GM19238 (cell line): Measurements from ENCODE around the gene MDFI.

ENCODE experiments used
- DNase-seq: peaks from one replicate; pipeline ENCODE4 v3.0.0; 2011; ENCODE audit warnings: low spot score; ENCODE audit not compliant: insufficient read length

The MDFI gene

DNA sequence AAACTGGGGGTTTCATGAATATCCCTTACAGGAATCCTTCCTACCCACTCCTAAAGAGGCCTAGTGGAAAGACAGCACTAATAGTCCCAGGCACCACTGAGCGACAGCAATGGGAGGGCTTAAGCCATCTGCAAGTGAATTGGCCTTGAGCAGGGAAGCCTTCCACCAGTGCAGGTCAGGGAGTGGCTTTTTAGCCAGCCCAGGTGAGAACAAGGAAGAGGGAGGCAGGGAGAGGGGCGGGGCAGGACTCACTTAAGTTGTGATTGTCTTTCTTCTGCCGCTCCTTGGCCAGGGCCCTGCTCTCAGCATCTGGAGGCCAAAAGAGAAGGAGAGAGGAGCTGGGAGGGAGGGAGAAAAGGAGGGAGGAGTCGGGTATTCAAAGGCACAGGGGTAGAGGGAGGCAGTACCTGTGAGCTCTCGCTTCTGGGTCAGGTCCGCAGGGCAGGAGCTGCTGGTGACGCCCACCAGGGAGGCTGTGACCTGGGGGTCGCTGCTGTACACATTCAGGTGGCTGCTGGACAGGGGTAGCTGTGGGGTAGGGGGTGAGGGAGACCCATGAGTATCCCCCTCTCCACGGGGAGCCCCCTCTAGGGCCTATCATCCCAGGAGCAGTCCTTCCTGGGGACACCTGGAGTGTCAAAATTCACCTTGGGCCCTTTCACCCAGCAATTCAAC is 49.4 kb downstream of the MDFI start:
- no peak for DNase-seq

DNA sequence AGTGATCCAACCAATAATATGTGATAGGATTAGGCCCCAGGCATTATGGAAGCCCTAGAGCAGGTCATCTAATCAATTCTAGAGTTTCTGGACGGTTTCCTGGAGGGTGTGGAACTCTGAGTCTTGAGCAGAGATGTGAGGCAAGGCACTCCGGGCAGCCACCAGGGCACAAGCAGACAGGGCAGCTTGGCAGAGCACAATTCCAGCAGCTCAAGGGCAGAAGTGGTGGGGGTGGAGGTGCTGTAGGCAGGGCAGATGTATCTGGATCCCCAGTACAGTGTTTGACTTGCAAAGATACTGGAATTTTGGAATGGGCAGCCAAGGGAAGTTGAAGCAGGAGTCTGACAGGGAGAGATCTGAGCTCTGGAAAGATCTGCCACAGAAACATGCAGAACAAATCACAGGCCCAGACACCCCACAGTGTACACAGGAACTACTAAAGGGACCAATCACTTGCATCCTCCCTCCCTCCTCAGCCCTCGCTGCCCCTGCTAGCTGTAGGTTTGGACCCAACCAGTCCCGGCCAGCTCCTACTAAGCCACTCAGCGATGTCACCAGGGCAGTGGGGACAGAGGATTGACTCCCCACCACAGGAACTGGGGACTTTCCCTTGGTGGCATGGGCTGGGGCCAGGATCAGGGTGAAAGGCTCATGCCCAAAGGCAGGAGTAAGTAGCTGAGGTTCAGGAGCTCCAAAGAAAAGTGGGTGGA is 50.1 kb downstream of the MDFI start:
- DNase-seq = no peak

DNA sequence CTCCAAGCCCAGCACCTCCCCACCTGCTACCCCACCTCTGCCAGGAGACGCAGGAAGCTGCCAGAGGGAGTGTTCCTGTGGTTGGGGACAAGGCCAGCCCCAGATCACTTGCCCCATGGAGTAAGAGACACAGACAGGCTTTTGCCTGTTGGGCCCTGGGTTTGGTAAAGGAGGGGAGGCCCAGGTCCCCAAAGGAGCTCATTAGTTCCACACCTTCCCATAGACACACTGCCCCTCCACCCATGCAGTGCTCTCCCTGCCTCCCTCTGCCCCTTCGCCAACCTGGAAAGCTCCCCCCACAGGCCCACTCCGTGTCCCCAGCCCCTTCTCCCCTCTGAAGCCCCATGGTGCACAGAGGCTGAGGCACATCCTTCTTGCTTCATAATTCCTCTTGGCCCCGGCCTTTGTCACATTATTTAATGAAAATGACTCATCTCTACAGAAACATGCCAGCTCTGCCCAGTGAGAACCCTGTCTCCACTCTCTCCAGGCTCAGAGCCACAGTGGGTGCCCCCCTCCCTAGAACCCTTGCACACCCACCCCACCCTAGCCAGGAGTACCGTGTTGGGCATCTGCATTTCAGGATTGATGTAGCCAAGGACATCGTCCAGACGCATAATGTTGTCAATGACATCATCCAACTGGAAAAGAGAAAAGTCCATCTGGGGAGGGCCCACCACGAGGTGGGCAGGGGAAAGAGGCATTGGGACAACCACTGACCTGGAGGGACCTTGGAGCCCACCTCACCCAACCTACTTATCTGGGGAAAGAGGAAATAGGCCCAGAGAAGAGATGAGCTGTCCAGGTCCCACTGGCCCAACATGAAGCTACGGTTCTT is 51.1 kb downstream of the MDFI start:
- no peak for DNase-seq

DNA sequence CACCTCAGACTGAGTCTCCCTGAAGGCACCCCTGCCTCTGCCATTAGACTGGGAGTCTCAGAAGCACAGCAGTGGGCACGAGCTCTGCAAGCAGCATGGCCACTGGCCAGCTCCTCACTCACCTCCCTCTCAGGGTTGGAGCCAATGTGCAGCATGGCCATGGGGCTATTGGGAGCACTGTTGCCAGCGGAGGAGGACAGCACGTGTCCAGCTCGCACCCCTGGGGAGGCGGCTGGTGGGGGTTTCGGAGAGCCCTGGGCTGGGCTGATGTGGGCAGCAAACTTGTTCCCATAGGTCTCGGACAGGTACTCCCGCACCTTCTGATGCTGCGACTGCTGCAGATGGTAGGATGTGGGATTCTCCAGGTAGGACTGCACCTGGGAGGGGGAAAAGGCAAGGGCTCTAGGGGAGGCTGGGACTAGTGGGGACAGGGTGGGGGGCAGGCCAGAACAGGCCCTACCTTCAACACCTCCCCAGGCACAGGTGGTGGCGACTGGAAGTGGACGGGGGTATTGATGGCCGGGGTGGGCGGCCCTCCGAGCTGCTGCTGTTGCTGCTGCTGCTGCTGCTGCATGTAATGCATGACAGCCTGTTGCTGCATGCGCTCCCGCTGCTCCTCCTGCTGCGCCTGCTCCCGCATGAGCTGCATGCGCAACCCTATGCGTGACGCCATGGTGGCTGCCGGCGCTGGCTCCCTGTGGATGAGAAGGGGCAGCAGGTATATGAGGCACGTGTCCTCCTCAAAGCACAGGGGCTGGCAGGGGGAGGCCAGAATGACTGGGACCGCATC is 52.5 kb downstream of the MDFI start:
- DNase-seq = no peak

DNA sequence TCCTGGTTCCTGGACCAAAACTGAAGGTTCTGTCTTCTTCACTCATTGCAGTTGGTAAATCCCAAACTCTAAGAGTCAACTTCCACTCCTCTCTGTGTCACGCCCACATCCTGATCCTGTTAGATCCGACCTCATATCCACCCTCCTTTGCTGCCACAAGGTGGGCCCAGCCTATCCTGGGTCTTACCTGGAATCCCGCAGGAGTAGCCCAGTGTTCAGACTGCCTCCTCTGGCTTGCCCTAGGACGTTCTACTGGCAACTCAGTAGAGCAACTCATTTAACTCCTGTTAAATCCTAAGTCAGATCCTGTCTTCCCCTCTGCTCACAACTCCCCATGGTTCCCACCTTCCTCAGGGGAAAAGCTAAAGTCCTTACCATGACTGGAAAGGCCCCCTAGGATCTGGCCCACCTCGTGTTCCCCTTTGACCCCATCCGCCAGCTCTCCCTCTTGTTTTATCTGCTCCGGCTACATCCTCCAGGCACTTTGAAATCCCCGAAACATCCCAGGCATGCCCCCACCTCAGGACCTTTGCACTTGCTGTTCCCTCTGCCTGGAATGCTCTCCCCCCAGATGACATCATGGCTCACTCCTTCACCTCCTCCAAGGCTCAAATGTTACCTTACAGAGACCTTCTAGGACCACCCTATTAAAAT is 53.3 kb downstream of the MDFI start:
- no peak for DNase-seq

DNA sequence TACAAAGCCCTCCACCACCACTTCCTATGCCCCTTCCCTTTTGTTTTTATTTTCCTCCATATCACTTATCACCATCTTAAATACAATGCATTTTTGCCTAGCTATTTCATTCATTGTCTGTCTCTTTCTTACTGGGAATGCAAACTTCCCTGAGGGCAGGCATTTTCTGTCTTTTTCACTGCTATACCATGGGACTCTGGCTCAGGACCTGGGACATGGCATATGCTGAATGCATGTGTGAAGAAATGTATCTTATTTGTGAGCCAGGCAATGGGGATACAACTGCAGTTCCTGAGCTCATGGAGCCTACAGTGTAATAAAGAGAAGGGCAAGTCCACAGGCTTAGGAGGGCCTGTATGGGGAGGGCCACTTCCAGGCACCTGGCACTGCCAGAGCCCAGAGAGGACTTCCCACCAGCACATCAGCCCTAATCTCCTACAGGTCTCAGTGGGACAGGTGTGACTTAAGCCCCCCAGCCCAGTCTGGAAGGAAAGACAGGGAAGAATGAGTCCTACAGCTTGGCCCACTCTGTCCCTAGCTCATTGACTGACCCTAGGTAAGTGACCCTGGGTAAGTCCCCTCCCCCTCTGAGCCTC is 53.9 kb downstream of the MDFI start:
- DNase-seq = no peak

DNA sequence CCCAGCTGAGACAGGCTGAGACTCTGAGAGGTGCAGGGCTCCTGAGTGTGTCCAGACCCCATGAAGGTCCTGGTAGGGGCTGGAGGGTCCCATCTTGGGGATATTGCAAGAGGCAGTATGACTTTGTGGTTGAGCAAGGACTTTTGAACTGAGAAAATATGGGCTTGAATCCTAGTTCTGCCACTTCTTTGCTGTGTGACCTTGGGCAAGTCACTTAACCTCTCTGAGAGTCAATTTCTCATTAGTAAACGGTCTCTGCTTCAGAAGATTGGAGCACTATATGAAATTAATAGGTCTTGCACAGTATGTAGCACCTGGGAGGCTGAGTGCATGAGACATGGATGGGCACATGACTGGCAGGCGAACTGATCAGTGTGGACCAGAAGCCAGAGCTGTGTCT is 54.5 kb downstream of the MDFI start:
- DNase-seq = no peak

DNA sequence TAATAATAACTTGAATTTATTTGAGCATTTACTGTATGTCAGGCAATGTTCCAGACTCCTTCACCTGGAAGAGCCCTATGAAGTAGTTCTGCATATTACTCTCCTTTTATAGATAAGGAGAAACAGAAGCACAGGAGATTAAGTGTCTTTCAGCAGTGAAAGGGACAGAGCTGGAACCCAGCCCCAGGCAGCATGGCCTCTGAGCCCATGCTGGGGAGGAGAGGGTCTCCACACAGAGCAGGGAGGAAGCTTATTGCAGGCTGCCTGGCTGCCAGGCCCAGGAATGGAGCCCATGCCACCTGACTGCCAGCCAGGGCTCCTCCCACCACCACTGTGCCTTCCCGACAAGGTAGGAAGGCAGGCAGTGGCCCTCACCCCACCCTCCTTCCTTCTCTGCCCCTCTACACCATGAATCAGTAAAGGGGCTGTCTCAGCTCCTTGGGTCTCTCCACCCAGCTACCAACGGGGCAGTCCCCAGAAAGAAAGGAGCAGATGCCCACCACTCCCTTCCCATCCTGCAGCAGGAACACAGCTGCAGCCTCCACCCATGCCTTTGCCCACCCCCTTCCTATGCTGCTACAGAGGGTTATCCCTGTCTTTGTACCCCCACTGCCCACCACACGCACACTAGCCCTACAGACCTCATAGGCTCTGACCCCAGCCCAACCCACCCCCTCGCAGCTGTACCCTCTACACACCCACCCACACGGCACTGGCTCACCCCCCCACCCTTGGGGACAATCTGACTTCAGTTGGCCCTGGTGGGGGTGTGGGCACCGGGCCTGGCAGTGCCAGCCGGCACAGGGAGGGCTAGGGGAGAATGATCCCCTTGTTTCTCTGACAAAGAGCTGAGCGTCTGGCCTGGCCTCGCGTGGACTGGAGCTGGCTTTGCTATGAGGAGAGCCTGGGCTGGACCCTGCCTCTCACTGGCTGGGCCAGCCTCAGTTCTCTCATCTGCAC is 55.3 kb downstream of the MDFI start:
- no peak for DNase-seq

DNA sequence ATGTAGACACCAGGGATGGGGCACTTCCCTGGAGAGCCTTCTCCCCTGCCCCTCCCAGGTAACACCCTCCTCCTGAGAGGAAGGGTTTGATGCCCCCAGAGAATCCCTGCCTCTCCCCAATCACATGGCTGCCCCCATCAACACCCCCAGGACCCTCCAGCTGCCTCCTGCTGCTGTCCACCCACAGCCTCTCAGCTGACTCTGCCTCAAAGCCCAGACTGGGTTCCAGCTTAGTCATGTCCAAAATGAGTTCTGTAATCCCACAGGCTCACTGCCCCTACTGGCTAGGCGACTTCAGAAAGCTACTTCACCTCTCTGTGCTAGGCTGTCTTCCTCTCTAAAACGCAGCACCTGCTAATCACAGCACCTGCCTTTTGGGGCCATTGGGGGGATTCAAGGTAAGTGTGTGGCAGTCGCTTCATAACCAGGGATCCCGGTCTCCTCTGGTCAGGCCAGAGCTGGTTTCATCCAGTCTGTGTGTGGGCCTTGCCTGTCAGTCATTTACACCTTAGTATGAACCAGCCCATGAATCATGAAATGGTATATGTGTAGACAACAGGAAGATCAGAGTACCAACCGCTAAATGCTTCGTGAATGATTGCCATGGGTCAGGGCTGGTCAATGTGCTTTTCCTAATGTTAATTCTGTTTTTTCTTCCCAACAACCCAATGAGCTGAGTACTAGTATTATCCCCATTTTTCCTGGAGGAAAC is 56.7 kb downstream of the MDFI start:
- DNase-seq = no peak

DNA sequence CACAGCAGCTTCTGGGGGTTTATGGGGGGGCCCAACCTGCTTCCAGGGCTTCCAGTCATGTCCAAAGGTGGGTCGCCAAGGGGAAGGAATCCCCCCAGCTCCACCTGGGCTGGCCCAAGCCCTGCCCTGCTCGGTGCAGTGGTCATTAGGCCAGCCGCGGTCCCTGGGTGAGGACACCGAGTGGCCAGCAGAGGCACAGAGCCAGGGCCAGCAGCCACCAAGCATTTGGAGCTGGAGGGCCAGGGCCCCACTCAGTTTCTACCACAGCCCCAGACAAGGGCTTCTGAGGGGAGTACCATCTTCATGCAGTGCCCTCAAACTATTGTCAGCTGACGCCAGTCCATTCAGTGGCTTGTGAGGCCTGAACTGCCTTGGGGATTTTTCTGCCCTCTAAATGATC is 57.6 kb downstream of the MDFI start:
- no peak for DNase-seq

DNA sequence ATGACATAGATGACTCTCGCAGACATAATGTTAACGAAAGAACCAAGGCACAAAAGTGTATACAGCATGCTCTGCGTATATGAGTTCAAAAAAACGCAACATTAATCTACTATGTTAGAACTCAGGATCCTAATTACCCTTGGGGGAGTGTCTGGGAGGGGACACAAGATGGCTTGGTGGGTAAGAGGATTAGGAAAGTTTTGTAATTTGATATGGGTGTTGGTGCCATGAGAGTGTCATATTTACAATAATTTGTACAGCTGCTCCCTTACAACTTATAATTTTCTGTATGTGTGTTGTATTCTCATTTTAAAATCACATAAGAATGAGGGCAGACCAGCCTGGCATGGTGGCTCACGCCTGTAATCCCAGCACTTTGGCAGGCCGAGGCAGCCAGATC is 58.5 kb downstream of the MDFI start:
- no peak for DNase-seq

DNA sequence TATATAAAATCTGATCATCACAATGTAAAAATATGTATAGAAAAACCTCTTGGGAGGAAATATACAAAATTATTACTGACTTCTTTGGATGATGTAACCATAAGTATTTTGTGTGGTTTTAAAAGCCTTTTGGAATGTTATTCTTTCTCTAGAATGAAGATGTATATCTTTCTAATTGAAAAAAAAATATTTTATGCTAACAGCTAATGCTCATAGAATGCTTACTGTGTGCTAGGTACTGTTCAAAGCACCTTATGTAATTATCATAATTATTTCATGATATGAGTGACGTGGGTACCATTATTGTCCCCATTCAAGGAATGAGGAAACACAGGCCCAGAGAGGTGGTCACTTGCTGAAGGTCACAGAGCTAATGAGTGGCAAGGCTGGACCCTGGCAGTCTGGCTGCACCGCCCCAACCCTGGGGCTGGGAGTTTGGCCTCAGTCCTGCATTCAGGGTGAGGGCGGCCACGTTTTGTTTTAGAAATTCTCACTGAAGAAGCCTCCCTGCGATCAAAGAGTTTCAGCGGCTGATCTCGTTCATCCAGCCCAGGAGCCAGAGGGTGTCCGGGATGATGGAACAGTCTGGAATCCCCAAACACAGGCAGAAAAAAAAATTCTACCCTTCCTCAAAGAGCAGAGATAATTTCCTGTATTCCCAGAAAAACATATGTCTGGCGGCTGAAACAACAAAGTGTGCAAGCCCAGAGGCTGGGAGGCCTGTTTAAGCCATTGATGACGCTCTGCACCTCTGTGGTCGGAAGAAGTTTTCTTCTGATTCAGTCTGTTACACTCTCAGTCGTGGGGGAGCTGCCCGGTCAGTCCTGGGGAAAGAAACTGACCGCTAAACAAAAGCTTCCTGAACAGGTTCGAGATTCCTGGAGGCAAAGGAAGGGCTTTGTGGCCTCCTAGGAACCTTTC is 59.9 kb downstream of the MDFI start:
- no peak for DNase-seq

DNA sequence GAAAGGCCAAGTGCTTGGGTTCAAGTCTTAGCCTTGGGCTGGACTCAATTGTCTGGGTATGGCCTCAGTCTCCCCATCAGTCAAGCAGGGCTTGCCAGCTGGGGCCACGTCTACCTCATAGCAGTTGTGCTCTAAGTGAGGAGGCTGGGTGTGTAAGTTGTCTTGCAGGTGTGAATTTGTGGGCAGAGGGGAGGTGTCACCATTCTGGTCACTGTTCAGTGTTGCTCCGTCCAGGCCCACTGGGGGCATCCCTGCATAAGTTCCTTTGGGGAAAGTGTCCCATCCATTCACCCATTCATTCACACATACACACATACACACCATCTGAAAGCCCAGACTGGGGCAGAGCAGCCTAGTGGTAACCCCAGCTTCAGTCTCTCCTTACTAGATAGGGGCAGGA is 60.8 kb downstream of the MDFI start:
- no peak for DNase-seq

DNA sequence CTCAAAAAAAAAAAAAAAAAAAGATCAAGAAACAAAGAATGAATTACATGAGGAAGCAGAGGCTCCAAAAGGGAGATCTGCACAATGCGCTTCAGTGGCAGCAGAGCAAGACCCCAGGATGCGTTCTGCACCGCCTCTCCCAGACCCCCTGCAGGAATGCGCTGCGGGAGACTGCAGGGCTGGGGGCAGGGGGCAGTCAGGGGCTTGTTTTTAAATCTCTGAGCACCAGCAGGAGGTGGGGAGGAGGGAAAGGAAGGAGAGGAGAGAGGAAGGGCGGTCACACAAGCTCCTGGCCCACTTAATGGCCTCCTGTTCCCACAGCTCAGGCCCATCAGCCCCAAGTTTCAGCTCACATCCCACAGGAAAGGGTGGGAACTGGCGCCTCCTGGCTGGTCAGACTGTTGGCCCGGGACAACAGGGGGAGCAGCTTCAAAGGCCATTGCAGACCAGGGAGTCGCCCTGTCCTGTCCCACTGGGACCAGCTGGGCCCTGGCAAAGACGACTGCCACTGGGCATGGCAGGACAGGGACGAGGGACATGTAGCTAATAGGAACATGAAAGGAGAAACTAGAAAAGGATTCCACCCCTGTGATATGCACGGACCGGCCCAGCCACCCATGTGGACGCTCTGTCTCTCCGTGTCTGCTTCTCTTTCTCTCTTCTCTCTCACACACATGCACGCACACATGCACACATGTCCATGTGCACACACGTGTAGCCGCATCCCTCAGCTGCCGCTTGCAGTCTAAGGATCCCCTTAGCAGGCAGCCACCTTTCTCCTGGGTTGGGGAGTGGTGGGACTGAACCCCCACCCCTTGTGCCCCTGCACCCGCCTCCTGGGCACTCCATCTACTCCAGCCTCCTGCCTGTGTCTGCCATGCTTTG is 62.4 kb downstream of the MDFI start:
- DNase-seq = no peak

DNA sequence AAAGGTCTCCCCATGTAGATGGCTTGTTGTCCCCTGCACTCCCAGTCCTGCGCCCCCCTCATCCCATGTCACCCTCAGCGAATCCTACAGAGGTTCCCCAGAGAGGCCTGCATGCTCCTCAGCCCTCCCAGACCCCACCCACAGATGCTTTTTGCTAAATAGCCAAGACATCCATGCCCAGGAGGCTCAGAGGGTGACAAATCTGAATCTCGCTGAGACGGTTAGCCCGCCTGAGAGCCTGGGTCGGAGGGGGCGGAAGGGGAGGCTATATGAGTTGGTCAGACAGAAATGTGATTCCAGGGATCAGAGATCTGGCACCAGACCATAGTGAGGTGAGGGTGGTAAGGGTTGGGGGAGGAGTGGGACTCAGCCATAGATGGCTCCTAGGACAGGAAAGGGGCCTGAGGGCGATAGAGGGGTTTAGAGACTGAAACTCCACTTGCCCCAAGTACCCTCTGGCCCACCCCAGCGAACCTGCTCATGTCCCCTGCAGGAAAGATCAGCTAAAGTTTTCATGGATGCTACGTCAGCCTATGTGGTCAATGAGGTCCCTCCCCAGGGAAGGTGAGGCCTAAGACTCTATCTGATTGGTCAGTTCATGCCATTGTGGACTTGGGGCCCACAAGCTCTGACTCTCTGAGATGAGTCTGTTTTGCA is 63.9 kb downstream of the MDFI start:
- DNase-seq = no peak

DNA sequence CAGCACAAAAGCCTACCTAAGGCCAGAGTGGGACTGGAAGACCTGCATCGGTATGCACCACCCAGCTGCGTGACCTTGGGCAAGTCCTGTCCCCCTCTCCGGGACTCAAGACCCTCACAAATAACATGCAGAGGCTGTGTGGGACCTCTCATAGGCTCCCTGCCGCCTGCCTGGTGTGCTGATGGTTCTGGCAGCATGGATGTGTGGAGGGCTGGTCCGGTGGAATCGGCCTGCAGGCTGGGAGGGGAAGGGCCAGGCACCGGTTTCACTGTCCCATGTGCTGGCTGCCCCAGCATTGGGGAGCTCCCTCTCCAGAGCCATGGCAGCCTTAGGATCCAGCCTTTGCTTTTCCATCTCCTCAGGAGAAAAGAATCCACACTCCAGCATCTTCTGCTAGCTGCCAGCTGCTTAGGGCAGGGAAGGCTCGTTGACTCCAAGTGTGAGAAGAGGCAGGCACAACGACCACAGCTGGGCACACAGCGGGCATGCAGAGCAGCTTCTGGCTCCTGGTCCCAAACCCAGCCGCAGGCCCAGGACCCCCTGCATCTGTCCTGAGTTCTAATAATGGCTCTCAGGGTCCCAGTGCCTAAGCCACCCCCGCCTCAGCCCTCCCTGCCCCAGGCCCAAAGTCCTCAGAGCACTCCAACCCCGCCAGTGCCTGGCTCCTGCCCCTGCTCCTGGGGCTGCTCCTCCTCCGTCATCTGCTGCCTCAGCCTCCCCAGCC is 64.7 kb downstream of the MDFI start:
- DNase-seq = no peak
